ENCODE measurements around the gene CFTR. TPM values are rescaled to one million over a fixed set of nuclear protein-coding genes. Genes with fewer than 3 reads are reported as not detected.

Gene CFTR
- total RNA-seq, 120 experiments from 2014 or later, result 0.11 to 8.2 (median 1.1) TPM; not detected in 2

Other genes with a start within 250 kb of the CFTR start
- gene WNT2, start 157.0 kb upstream of the CFTR start, total RNA-seq, result 1 to 10 TPM in 106 of 120 experiments, under 1 TPM in 14; 0.32 to 6.7 (median 1.8) TPM
- gene ASZ1, start 52.5 kb upstream of the CFTR start, total RNA-seq, result not detected